K562 (cell line): Measurements from ENCODE around the gene HS2ST1. TPM values are rescaled to one million over a fixed set of nuclear protein-coding genes. Genes with fewer than 3 reads are reported as not detected.

Source experiments
- ATAC-seq: fragments of 200-7000 bp; cut with Tn5 transposase; 3 replicates; pipeline ENCODE4 v1.9.1; 2020; ENCODE audit warnings: moderate library complexity
- BruUV-seq: library from RNA; stranded (reverse); fragments of 400-500 nt; replicated peaks from 2 replicates; lab custom pipeline; 2021; lab: Mats Ljungman, UMichigan
- CTCF ChIA-PET: fragments of 300-600 bp; formaldehyde crosslinking; extraction: SDS; loops from one replicate; lab custom pipeline; 2021; ENCODE audit warnings: low intra/inter-chr PET ratio; lab: Yijun Ruan, JAX
- POLR2A ChIA-PET: fragments of 300-600, 350-650 bp; sonication (Branson Sonifier 250); formaldehyde crosslinking; extraction: SDS; loops from one replicate; lab custom pipeline; 2021; ENCODE audit warnings: antibody characterized with exemption, inconsistent platforms; lab: Yijun Ruan, JAX
- DNase-seq, 4 experiments: peaks; one replicate each; pipeline versions ENCODE4 v3.0.0 to v3.0.0-alpha.2; 2011 to 2018; ENCODE audit warnings: low spot score in 3 of 4, mixed read lengths in 3 of 4; ENCODE audit errors: extremely low read depth in 1 of 4
- FAIRE-seq: peaks from 2 replicates; lab custom pipeline; 2011; peaks lifted over from hg19 to GRCh38; lab: Jason Lieb, UNC
- H2AFZ ChIP-seq: 2 replicates; pipeline ENCODE4 v1.6.0; 2011; ENCODE audit warnings: low read depth, low read length, control low read depth, inconsistent platforms
- H3K27ac ChIP-seq: fragments of 200-600 bp; 3 replicates; pipeline ENCODE4 v1.8.0; 2011; ENCODE audit warnings: low read depth, mild to moderate bottlenecking, control low read depth, inconsistent platforms, low read length, moderate library complexity, mixed read lengths; ENCODE audit errors: extremely low read depth
- H3K27me3 ChIP-seq, 2 experiments: fragments of 300-600 bp in 1 of 2; 2 replicates in 1 of 2; 3 replicates in 1 of 2; pipeline versions ENCODE4 v1.6.0 to v1.8.0; 2011; ENCODE audit warnings: inconsistent platforms in 2 of 2, low read length in 2 of 2, mild to moderate bottlenecking in 1 of 2, mixed read lengths in 1 of 2, moderate library complexity in 1 of 2; ENCODE audit not compliant: control insufficient read depth in 2 of 2, insufficient read depth in 2 of 2
- H3K36me3 ChIP-seq: fragments of 300-600 bp; 3 replicates; pipeline ENCODE4 v1.8.0; 2011; ENCODE audit warnings: mild to moderate bottlenecking, low read length, inconsistent platforms; ENCODE audit not compliant: control insufficient read depth, insufficient read depth
- H3K4me1 ChIP-seq, 2 experiments: fragments of 200-600 bp in 1 of 2; replicated peaks in 1 of 2; 2 replicates in 1 of 2; 3 replicates in 1 of 2; pipeline versions ENCODE4 v1.5.1 to v1.8.0; 2011; ENCODE audit warnings: inconsistent platforms in 2 of 2, low read length in 2 of 2, mild to moderate bottlenecking in 1 of 2, mixed read lengths in 1 of 2, moderate library complexity in 1 of 2; ENCODE audit not compliant: control insufficient read depth in 2 of 2, insufficient read depth in 2 of 2
- H3K4me2 ChIP-seq: 2 replicates; pipeline ENCODE4 v1.6.1; 2011; ENCODE audit warnings: low read length, control low read depth, inconsistent platforms, mixed read lengths; ENCODE audit not compliant: insufficient read depth
- H3K4me3 ChIP-seq: fragments of 200-600 bp; sonication (generic), shearing (Covaris generic); 2 replicates; pipeline ENCODE4 v1.5.1; 2016; ENCODE audit warnings: control low read depth, inconsistent platforms
- H3K79me2 ChIP-seq: fragments of 200-600 bp; 3 replicates; pipeline ENCODE4 v1.8.0; 2011; ENCODE audit warnings: low read length, inconsistent platforms; ENCODE audit not compliant: control insufficient read depth, insufficient read depth
- H3K9ac ChIP-seq, 2 experiments: 2 replicates each; pipeline versions ENCODE4 v1.6.0 to v1.6.1; 2011; ENCODE audit warnings: low read depth in 2 of 2, low read length in 2 of 2, control low read depth in 1 of 2, inconsistent platforms in 1 of 2, mild to moderate bottlenecking in 1 of 2, mixed read lengths in 1 of 2; ENCODE audit not compliant: insufficient read depth in 1 of 2
- H3K9me1 ChIP-seq: one replicate; pipeline ENCODE4 v1.6.0; 2011; ENCODE audit warnings: inconsistent platforms, mild to moderate bottlenecking, low read length, moderate library complexity; ENCODE audit not compliant: control insufficient read depth, insufficient read depth
- H3K9me3 ChIP-seq: replicated peaks from 2 replicates; pipeline ENCODE4 v1.5.1; 2011; ENCODE audit warnings: low read depth, low read length, inconsistent platforms; ENCODE audit not compliant: control insufficient read depth, insufficient read depth
- H4K20me1 ChIP-seq: replicated peaks from 2 replicates; pipeline ENCODE4 v1.6.1; 2011; ENCODE audit warnings: low read length, inconsistent platforms, mixed read lengths; ENCODE audit not compliant: control insufficient read depth, insufficient read depth
- CCAR2 ChIP-seq: fragments of 200-400 bp; formaldehyde crosslinking; IDR thresholded peaks from 2 replicates; pipeline ENCODE4 v1.6.1; 2017; ENCODE audit warnings: mild to moderate bottlenecking, low read depth, low read length
- CHD4 ChIP-seq: fragments of 200-600 bp; sonication (generic); IDR thresholded peaks from 3 replicates; pipeline ENCODE4 v1.6.1; 2012; ENCODE audit warnings: low read depth, mild to moderate bottlenecking, mixed read lengths, low read length, inconsistent platforms; ENCODE audit not compliant: insufficient read depth, insufficient replicate concordance, poor library complexity, severe bottlenecking
- EP300 ChIP-seq: IDR thresholded peaks from 2 replicates; pipeline ENCODE4 v1.6.1; 2012; ENCODE audit warnings: low read length, improper control_type of control experiment
- FOS ChIP-seq: IDR thresholded peaks from 3 replicates; pipeline ENCODE4 v1.6.1; 2011; ENCODE audit not compliant: insufficient read length; ENCODE audit errors: extremely low read depth
- FOXO4 ChIP-seq: fragments of 450-650 bp; formaldehyde crosslinking; IDR thresholded peaks from 2 replicates; pipeline ENCODE4 v1.4.0; 2020; ENCODE audit warnings: mild to moderate bottlenecking, moderate library complexity
- GABPB1 ChIP-seq: sonication (generic); formaldehyde crosslinking; IDR thresholded peaks from 2 replicates; pipeline ENCODE4 v1.8.0; 2022; ENCODE audit warnings: mild to moderate bottlenecking, missing genetic modification reagents
- SAFB ChIP-seq: fragments of 200-400 bp; formaldehyde crosslinking; IDR thresholded peaks from 2 replicates; pipeline ENCODE4 v1.6.1; 2017; ENCODE audit warnings: low read depth, low read length, borderline replicate concordance
- STAG1 ChIP-seq: sonication (generic); formaldehyde crosslinking; IDR thresholded peaks from 2 replicates; pipeline ENCODE4 v1.5.0; 2020; ENCODE audit warnings: missing genetic modification reagents, borderline replicate concordance
- ZBTB43 ChIP-seq: sonication (generic); formaldehyde crosslinking; IDR thresholded peaks from 2 replicates; pipeline ENCODE4 v1.8.0; 2023; ENCODE audit warnings: mild to moderate bottlenecking, missing genetic modification reagents
- WGBS: fragments of 100-300 bp; shearing (Covaris generic); methylation state at CpG from one replicate; pipeline ENCODE4 v1.1.6; 2016; ENCODE audit warnings: low coverage, mixed read lengths; ENCODE audit not compliant: insufficient coverage; ENCODE audit errors: missing lambda C conversion rate; 5-methylcytosine and 5-hydroxymethylcytosine counted together
- in situ Hi-C: fragments of 300-500 bp; cut with MboI; formaldehyde crosslinking; loops from 4 replicates; pipeline ENCODE4 v1.15.0; 2018; ENCODE audit warnings: inconsistent platforms, mixed read lengths
- intact Hi-C: fragments of 100-400 bp; cut with micrococcal nuclease; formaldehyde crosslinking; loops from 2 replicates; pipeline ENCODE4 v1.14.2; 2022
- polyA plus RNA-seq, 8 experiments: library from polyadenylated mRNA; depleted of rRNA in 4 of 8; stranded (reverse) in 5 of 8; unstranded in 3 of 8; fragments of >200 nt; fragmentation: Nextera tagmentation in 2 of 8; fragmentation: Illumina TruSeq in 1 of 8; extraction: Ambion mirVana in 2 of 8; extraction: Trizol in 1 of 8; gene quantifications; 2 replicates each; pipeline versions ENCODE4 v1.2.1 to v1.2.3, GENCODE V29; 2011 to 2014; ENCODE audit warnings: inconsistent platforms in 1 of 8, missing spikeins in 1 of 8
- total RNA-seq, 7 experiments: library from RNA; depleted of rRNA in 6 of 7; stranded (reverse); fragments of >200 nt in 6 of 7; fragmentation: Illumina TruSeq in 2 of 7; extraction: Trizol in 2 of 7; gene quantifications; 2 replicates each; pipeline versions ENCODE4 v1.2.1 to v1.2.3, GENCODE V29; 2011 to 2021; ENCODE audit warnings: low replicate concordance in 1 of 7
- TF ChIP-seq, protein P1 (sequence below): fragments of 250-450 bp; sonication (Bioruptor Pico); IDR thresholded peaks from 2 replicates; pipeline ENCODE4 v1.8.0; 2022; ENCODE audit warnings: moderate library complexity, mild to moderate bottlenecking, inconsistent platforms
- TF ChIP-seq, protein P2 (sequence below), 2 experiments: fragments of 250-450 bp in 1 of 2; fragments of 450-650 bp in 1 of 2; sonication (Bioruptor Pico) in 1 of 2; IDR thresholded peaks; 2 replicates each; pipeline versions ENCODE4 v1.6.1 to v1.8.0; 2016 to 2021; ENCODE audit warnings: mild to moderate bottlenecking in 2 of 2, moderate library complexity in 2 of 2, missing compliant biosample characterization in 1 of 2, missing genetic modification characterization in 1 of 2
- TF ChIP-seq, protein P3 (sequence below): sonication (generic); formaldehyde crosslinking; IDR thresholded peaks from 2 replicates; pipeline ENCODE4 v1.8.0; 2022; ENCODE audit warnings: missing genetic modification reagents, mild to moderate bottlenecking, borderline replicate concordance
- TF ChIP-seq, protein P4 (sequence below): fragments of 450-650 bp; formaldehyde crosslinking; IDR thresholded peaks from 2 replicates; pipeline ENCODE4 v1.4.0; 2020; ENCODE audit warnings: mild to moderate bottlenecking

Gene HS2ST1
- total and polyA plus RNA-seq, 9 of the 15 experiments (the other 6 are each of a cell fraction or from before 2014, with no cell fraction given): 7.7 to 43.3 (median 25.8) TPM

GRCh38 chr1:86942042-86942441 is 27.6 kb downstream of the HS2ST1 start:
- BruUV-seq: no TSS peak
- H3K79me2 ChIP-seq: peaks cover 99% of the 10 kb centered on the region
- DNase-seq: no peak
- TF ChIP-seq STAG1 (CRISPR knock-in tag) (no peak), FOS (no peak), CCAR2 (no peak), FOXO4 (CRISPR knock-in tag) (no peak), GABPB1 (CRISPR knock-in tag) (no peak), SAFB (no peak), EP300 (no peak), ZBTB43 (CRISPR knock-in tag) (no peak), CHD4 (no peak)
- TF ChIP-seq, protein P1, sequence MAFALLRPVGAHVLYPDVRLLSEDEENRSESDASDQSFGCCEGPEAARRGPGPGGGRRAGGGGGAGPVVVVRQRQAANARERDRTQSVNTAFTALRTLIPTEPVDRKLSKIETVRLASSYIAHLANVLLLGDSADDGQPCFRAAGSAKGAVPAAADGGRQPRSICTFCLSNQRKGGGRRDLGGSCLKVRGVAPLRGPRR (CRISPR knock-in tag): no peak
- TF ChIP-seq, protein P2, sequence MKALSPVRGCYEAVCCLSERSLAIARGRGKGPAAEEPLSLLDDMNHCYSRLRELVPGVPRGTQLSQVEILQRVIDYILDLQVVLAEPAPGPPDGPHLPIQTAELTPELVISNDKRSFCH (CRISPR knock-in tag; IDR thresholded peaks at IDR 0.05): no peak
- TF ChIP-seq, protein P2 (tag; IDR thresholded peaks at IDR 0.05): no peak
- TF ChIP-seq, protein P3, sequence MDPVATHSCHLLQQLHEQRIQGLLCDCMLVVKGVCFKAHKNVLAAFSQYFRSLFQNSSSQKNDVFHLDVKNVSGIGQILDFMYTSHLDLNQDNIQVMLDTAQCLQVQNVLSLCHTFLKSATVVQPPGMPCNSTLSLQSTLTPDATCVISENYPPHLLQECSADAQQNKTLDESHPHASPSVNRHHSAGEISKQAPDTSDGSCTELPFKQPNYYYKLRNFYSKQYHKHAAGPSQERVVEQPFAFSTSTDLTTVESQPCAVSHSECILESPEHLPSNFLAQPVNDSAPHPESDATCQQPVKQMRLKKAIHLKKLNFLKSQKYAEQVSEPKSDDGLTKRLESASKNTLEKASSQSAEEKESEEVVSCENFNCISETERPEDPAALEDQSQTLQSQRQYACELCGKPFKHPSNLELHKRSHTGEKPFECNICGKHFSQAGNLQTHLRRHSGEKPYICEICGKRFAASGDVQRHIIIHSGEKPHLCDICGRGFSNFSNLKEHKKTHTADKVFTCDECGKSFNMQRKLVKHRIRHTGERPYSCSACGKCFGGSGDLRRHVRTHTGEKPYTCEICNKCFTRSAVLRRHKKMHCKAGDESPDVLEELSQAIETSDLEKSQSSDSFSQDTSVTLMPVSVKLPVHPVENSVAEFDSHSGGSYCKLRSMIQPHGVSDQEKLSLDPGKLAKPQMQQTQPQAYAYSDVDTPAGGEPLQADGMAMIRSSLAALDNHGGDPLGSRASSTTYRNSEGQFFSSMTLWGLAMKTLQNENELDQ: no peak
- TF ChIP-seq, protein P4, sequence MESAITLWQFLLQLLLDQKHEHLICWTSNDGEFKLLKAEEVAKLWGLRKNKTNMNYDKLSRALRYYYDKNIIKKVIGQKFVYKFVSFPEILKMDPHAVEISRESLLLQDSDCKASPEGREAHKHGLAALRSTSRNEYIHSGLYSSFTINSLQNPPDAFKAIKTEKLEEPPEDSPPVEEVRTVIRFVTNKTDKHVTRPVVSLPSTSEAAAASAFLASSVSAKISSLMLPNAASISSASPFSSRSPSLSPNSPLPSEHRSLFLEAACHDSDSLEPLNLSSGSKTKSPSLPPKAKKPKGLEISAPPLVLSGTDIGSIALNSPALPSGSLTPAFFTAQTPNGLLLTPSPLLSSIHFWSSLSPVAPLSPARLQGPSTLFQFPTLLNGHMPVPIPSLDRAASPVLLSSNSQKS: no peak

More at GRCh38 chr1:86942042-86942441, 27.6 kb downstream of the HS2ST1 start:
- no peak overlapping the region for H3K9ac ChIP-seq
- FAIRE-seq: no peak
- H3K9me3 ChIP-seq: no peaks in the 10 kb centered on the region
- no peaks in the 10 kb centered on the region; the same call in 1 of the 2 replicates for H4K20me1 ChIP-seq
- 55% methylated on average over 1 of the region's 1 CpG for WGBS
- H3K4me1 ChIP-seq: peaks cover 10 to 12% of the 10 kb centered on the region in 2 experiments
- no peak overlapping the region for H3K4me3 ChIP-seq
- H3K36me3 ChIP-seq: no peaks in the 10 kb centered on the region
- ChIA-PET CTCF (no interaction called here), POLR2A (interaction anchor here (1.0 to 1.8 kb wide), 2 partner anchors 9 to 28 kb away, joined by 5 to 6 read pairs; partner anchors contain the start of genes HS2ST1 and SELENOF)
- H3K4me2 ChIP-seq: no peak overlapping the region
- in situ Hi-C loops: no loop called here
- no peak overlapping the region for H3K27ac ChIP-seq
- H3K27me3 ChIP-seq: no peaks in the 10 kb centered on the region
- no peak for ATAC-seq
- intact Hi-C loops: no loop called here
- H3K9me1 ChIP-seq: no peaks in the 10 kb centered on the region
- H2AFZ ChIP-seq: no peak overlapping the region
